Stimulated activated CD8-positive, alpha-beta memory T cell treated with anti-CD3 and anti-CD28 coated beads, Interleukin-7, amount 100 ng/mL, for 1 hour (primary cell): ENCODE results near the gene WDR36.

Source experiments
- DNase-seq, 2 donors: peaks; one replicate each; pipeline ENCODE4 v3.0.0-alpha.2; 2020; ENCODE audit warnings: low read depth in 2 of 2

Gene WDR36

GRCh38 chr5:111106320-111106948 is 14.3 kb downstream of the WDR36 start:
- DNase-seq = no peak

- no peak for DNase-seq
Measured at GRCh38 chr5:111107371-111107770, 15.2 kb downstream of the WDR36 start.

- DNase-seq = no peak
Measured at GRCh38 chr5:111111956-111112355, 19.8 kb downstream of the WDR36 start.

- no peak for DNase-seq
Measured at GRCh38 chr5:111113678-111114077, 21.5 kb downstream of the WDR36 start.

- DNase-seq = no peak
Measured at GRCh38 chr5:111115229-111115628, 23.1 kb downstream of the WDR36 start.

- no peak for DNase-seq
Measured at GRCh38 chr5:111116550-111116949, 24.4 kb downstream of the WDR36 start.

GRCh38 chr5:111117136-111117535 is 25.0 kb downstream of the WDR36 start:
- DNase-seq = no peak

- no peak for DNase-seq
Measured at GRCh38 chr5:111119221-111119620, 27.1 kb downstream of the WDR36 start.

GRCh38 chr5:111119856-111120255 is 27.7 kb downstream of the WDR36 start:
- no peak for DNase-seq

GRCh38 chr5:111120911-111121310 is 28.8 kb downstream of the WDR36 start:
- DNase-seq = no peak

- DNase-seq = no peak
Measured at GRCh38 chr5:111121926-111122325, 29.8 kb downstream of the WDR36 start.

- DNase-seq = no peak
Measured at GRCh38 chr5:111122398-111122797, 30.2 kb downstream of the WDR36 start.

- no peak for DNase-seq
Measured at GRCh38 chr5:111124793-111125192, 32.6 kb downstream of the WDR36 start.

- DNase-seq = no peak
Measured at GRCh38 chr5:111126896-111127295, 34.7 kb downstream of the WDR36 start.

GRCh38 chr5:111127453-111128195 is 35.5 kb downstream of the WDR36 start:
- DNase-seq = no peak

GRCh38 chr5:111129938-111130337 is 37.8 kb downstream of the WDR36 start:
- DNase-seq = no peak

GRCh38 chr5:111131356-111131755 is 39.2 kb downstream of the WDR36 start:
- no peak for DNase-seq

- no peak for DNase-seq
Measured at GRCh38 chr5:111132076-111132475, 39.9 kb downstream of the WDR36 start.

GRCh38 chr5:111132731-111133435 is 40.7 kb downstream of the WDR36 start:
- no peak for DNase-seq

GRCh38 chr5:111133436-111133751 is 41.2 kb downstream of the WDR36 start:
- no peak for DNase-seq

- DNase-seq = no peak
Measured at GRCh38 chr5:111134087-111134486, 41.9 kb downstream of the WDR36 start.

- no peak for DNase-seq
Measured at GRCh38 chr5:111134864-111135263, 42.7 kb downstream of the WDR36 start.

- DNase-seq = no peak
Measured at GRCh38 chr5:111135363-111135762, 43.2 kb downstream of the WDR36 start.
